ENCODE results near the gene C1QTNF8.

C1QTNF8 gene

GRCh38 chr16:1096169-1097082, at the start of gene C1QTNF8:
TSS of gene C1QTNF8 (minus strand) at chr16:1096244. CDS start at chr16:1094922, 1,322 bp downstream.
- DNase-seq (ENCODE audit: low read depth, low spot score) = no peak

- DNase-seq (ENCODE audit: low read depth, low spot score) = no peak
Measured at GRCh38 chr16:1145383-1146100, 49.5 kb upstream of the C1QTNF8 start.

GRCh38 chr16:1144476-1145382, 48.7 kb upstream of the C1QTNF8 start:
- no peak for DNase-seq (ENCODE audit: low read depth, low spot score)

GRCh38 chr16:1143761-1144450, 47.9 kb upstream of the C1QTNF8 start:
- DNase-seq (ENCODE audit: low read depth, low spot score) = no peak

- DNase-seq (ENCODE audit: low read depth, low spot score) = no peak
Measured at GRCh38 chr16:1142911-1143310, 46.9 kb upstream of the C1QTNF8 start.

GRCh38 chr16:1141716-1142115, 45.7 kb upstream of the C1QTNF8 start:
- no peak for DNase-seq (ENCODE audit: low read depth, low spot score)

GRCh38 chr16:1141191-1141590, 45.1 kb upstream of the C1QTNF8 start:
- DNase-seq (ENCODE audit: low read depth, low spot score) = no peak

GRCh38 chr16:1140582-1141162, 44.6 kb upstream of the C1QTNF8 start:
- DNase-seq (ENCODE audit: low read depth, low spot score) = no peak

- DNase-seq (ENCODE audit: low read depth, low spot score) = no peak
Measured at GRCh38 chr16:1137604-1138003, 41.6 kb upstream of the C1QTNF8 start.

- no peak for DNase-seq (ENCODE audit: low read depth, low spot score)
Measured at GRCh38 chr16:1135459-1135825, 39.4 kb upstream of the C1QTNF8 start.

- no peak for DNase-seq (ENCODE audit: low read depth, low spot score)
Measured at GRCh38 chr16:1134776-1135458, 38.9 kb upstream of the C1QTNF8 start.

GRCh38 chr16:1133810-1134520, 37.9 kb upstream of the C1QTNF8 start:
- no peak for DNase-seq (ENCODE audit: low read depth, low spot score)

- DNase-seq (ENCODE audit: low read depth, low spot score) = no peak
Measured at GRCh38 chr16:1133271-1133670, 37.2 kb upstream of the C1QTNF8 start.

GRCh38 chr16:1132431-1132830, 36.4 kb upstream of the C1QTNF8 start:
- no peak for DNase-seq (ENCODE audit: low read depth, low spot score)

GRCh38 chr16:1131378-1131994, 35.4 kb upstream of the C1QTNF8 start:
- DNase-seq (ENCODE audit: low read depth, low spot score) = no peak

GRCh38 chr16:1130382-1130781, 34.3 kb upstream of the C1QTNF8 start:
- DNase-seq (ENCODE audit: low read depth, low spot score) = no peak

GRCh38 chr16:1129106-1129960, 33.3 kb upstream of the C1QTNF8 start:
- DNase-seq (ENCODE audit: low read depth, low spot score) = no peak

Data from astrocyte of the hippocampus (primary cell).